ENCODE data around the gene ZNF140.

Gene ZNF140

DNA sequence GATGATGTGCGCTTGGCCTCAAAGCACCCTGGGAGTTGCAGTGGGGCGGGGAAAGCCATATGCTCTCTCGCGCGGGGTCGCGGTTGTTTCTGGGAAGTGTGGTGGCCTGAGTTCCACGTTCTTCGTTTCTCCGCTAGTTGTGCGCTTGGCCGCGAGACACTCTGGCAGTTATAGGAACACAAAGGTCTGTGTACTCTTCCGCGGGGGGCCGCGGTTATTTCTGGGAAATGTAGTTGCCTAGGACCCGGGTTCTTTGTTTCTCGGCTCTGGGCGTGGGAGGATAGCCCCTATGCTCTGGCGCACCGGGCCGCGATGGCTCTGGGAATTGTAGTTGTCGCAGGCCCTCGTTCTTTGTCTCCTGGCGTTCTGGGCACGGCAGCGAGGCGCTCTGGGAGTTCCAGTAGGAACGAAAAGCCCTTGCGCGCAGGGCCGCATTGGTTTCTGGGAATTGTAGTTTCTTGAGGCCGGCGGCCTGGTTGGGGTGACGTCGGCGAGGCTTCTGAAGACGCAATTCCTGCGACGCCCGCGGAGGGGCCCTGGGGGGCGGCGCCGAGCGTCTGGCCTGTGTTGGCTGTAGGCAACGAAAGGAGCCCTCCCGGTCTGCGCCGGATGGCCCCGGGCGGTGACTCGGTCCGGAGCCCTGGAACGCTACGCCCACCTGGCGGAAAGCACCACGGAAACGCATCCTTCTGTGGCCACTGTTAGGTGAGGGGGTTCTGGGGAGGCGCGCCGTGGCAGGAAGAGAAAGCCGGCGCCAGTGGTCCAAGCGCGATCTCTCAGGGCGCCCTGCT, at the start of gene ZNF140:
ZNF140 (plus strand) TSS at position 556 of the 791 bp plus-strand sequence. CDS start 398 bp downstream, outside the sequence.
- DNase-seq: peak; percentile 96 to 99

- DNase-seq: peak; percentile 95 to 96
Measured at GRCh38 chr12:133037207-133038005, 43.3 kb upstream of the ZNF140 start, which contains the start of gene ZNF84. ZNF84 (plus strand) TSS chr12:133037509; CDS start chr12:133041468, 3,959 bp downstream.

DNA sequence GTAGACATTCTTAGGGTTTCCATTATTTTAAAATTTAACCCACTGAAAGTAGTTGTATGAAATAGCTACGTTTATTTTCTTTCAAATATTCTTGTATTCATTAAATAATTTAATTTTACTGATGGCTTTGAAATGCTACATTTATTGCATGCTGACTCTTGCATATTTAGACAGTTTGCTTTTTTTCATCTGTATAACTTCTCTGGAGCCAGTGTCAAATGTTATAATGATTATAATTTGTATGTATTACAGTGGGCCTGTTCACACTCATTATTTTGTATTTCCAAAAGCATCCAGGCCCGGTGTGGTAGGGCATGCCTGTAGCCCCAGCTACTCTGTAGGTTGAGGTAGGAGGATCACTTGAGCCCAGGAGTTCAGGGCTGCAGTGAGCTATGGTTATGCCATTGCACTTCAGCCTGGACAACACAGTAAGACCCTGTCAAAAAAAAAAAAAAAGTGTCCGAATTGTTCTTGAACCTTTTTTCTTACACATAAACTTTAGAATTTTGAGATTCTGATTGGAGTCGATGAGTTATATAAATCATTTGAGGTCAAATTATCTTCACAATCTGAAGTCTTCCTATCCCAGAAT, 42.5 kb upstream of the ZNF140 start:
- DNase-seq: no peak

DNA sequence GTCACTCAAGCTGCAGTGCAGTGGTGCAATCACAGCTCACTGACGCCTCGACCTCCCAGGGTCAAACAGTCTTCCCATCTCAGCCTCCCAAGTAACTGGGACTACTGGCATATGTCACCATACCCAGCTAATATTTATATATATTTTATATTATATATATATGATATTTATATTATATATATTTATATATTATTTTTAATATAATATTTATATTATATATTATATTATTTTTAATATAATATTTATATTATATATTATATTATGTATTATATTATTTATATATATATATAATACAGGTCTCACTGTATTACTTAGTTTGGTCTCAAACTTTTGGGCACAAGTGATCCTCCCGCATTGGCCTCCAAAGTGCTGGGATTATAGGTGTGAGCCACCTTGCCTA, 34.0 kb upstream of the ZNF140 start:
- DNase-seq: no peak

GRCh38 chr12:133057446-133057845, 23.3 kb upstream of the ZNF140 start:
- no peak for DNase-seq

DNA sequence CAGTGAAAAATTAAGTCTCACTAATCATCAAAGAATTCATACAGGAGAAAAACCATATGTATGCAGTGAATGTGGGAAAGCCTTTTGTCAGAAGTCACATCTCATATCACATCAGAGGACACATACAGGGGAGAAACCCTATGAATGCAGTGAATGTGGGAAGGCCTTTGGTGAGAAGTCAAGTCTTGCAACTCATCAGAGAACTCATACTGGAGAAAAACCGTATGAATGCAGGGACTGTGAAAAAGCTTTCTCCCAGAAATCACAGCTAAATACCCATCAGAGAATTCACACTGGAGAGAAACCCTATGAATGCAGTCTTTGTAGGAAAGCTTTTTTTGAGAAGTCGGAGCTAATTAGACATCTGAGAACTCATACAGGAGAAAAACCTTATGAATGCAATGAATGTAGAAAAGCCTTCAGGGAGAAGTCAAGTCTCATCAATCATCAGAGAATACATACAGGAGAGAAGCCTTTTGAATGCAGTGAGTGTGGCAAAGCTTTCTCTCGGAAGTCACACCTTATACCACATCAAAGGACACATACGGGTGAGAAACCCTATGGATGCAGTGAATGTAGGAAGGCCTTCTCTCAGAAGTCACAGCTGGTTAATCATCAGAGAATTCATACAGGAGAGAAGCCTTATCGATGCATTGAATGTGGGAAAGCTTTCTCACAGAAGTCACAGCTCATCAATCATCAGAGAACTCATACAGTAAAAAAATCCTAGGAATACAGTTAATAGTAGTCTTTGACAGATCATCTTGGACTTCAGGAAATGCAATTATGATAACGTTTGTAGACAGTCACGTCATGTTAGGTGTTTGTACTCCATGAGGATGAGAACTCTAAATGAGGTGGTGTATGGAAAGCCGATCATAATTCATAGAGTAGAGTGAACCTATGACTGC, 22.3 kb upstream of the ZNF140 start:
- no peak for DNase-seq

GRCh38 chr12:133061954-133062353, 18.8 kb upstream of the ZNF140 start:
- DNase-seq: no peak

GRCh38 chr12:133063556-133063955, 17.2 kb upstream of the ZNF140 start:
- no peak for DNase-seq

GRCh38 chr12:133073836-133074235, 6.9 kb upstream of the ZNF140 start:
- DNase-seq: no peak

DNA sequence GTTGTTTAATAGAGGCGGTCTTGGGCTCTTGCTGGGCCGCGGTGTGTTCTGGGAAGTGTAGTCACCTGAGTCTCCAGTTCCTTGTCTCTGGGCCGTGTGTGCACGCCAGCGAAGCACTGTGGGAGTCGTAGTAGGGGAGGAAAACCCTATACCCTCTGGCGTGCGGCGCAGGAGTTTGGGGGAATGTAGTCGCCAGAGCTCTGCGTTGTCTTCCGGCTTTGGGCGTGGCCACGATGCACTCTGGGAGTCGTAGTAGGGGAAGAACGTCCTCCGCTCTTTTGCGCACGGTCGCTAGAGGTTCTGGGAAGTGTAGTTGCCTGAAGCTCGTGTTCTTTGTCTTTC, 726 bp upstream of the ZNF140 start:
- peak; percentile 98 to 99 for DNase-seq

DNA sequence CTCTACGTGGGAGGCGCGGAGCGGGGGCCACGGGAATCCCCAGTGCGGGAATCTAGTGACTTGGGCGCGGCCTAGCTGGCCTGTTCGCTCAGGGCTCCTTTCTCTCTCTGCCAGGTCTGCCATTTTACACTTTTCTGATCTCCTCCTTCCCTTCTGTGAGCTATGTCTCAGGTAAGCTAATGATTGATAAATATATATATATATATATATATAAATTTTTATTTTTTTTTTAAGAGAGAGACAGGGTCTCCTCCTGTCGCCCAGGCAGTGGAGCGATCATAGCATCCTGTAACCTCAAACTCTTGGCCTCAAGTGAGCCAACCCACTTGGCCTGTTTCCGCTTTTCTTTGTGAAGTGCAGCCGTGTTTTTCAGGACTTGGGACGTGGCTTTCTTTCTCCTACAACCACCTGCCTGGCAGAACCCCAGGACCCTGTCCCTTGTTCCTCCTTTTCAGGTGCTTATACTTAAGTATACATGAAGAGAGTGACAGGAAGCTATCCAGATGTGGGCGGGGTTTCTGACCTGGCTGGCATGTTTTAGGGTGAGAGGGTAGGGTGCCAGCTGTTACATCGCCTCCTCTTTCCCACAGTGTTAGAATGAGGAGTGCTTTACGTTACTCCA, 547 bp downstream of the ZNF140 start:
- no peak for DNase-seq

DNA sequence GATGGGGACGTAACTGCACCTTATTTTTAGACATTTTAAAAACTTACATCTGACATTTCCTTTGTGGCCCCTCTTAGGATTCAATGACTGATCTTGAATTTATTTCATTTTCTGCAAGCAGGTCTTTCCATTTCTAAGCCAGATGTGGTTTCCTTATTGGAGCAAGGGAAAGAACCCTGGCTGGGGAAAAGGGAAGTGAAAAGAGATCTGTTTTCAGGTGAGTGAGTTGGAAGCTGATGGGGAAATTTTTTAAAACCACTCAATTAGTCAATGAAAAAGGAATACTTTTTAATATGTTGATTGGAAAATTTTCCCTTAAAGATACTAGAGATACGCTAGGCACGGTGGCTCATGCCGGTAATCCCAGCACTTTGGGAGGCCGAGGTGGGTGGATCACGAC, 2.6 kb downstream of the ZNF140 start:
- no peak for DNase-seq

GRCh38 chr12:133105620-133106019, 24.9 kb downstream of the ZNF140 start:
- no peak for DNase-seq

- no peak for DNase-seq
Measured at GRCh38 chr12:133106253-133106652, 25.5 kb downstream of the ZNF140 start.

DNA sequence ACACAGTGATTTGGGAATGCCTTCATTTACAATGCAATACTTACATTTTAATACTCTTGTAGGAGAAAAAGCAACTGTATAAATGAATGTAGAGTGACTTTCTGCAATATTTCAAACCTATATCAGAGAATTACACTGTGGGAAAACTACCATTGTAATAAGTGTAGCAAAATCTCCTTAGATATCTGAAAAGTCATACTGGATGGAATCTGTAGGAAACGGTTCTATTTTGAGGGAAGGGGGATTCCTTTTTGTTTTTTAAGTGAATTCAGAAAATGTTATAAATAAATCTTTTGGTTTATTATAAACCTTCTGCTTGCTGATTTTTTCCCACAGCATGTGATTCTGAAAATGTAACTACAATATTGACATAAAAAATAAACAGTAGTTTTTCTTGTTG, 26.4 kb downstream of the ZNF140 start:
- no peak for DNase-seq

DNA sequence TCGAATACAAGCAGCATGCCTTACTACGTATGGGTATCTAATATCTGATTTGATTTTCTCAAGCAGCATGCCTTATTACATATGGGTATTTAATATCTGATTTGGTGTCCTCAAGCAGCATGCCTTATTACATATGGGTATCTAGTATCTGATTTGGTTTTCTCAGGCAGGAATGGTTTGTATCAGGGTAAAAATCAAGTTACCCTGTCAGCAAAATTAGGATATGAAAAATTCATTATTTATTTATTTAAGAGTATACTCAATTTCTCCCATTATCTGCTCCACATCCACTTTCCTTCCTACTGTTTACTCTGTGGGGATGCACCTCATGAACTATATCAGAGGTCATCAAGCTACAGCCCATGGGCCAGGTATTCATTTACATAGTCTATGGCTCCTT, 27.4 kb downstream of the ZNF140 start:
- no peak for DNase-seq

GRCh38 chr12:133120385-133121191, 39.9 kb downstream of the ZNF140 start:
- DNase-seq: no peak

DNA sequence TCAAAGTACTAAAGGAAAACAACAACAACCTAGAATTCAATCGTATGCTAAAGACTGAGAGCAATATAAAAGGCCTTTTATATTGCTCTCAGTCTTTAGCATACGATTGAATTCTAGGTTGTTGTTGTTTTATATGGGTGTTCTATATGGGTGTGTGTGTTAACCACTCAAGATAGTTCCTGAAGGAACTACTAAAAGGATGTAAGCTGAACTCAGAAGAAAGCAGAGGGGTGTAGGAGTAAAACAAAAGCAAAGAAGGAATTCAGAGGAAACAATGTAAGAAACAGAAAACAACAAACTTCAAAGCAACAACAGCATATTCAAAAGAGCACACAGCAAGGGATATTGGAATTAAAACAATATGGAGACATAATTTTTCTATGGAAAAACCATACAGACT, 44.0 kb downstream of the ZNF140 start:
- no peak for DNase-seq

DNA sequence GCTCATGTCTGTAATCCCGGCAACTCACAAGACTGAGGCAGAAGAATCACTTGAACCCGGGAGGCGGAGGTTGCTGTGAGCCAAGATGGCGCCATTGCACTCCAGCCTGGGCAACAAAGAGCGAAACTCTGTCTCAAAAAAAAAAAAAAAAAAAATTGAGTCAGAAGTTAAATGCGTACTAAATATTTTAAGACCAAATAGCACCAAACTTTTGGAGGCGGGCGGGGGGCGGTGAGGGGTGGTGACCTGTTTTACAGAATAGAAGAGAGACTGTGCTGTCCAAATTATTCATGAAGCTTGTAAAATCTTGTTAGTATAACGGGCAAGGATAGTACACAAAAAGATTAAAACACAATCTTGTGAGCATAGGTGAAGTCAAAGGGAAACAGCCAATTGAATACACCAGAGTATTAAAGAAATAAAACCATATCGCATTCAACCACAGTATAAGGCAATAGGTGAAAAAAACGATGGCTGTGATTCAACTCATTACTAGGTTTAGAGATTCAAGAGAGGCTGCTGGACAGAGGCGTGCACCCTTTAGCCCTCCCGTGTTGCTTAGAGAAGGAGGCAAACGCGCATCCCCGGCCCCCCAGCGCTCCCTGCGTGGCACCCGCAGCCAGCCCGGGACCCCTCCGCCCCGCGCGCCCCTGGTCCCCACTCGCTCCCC, 48.8 kb downstream of the ZNF140 start:
- peak in 1 of 2 experiments; percentile 41 for DNase-seq

DNA sequence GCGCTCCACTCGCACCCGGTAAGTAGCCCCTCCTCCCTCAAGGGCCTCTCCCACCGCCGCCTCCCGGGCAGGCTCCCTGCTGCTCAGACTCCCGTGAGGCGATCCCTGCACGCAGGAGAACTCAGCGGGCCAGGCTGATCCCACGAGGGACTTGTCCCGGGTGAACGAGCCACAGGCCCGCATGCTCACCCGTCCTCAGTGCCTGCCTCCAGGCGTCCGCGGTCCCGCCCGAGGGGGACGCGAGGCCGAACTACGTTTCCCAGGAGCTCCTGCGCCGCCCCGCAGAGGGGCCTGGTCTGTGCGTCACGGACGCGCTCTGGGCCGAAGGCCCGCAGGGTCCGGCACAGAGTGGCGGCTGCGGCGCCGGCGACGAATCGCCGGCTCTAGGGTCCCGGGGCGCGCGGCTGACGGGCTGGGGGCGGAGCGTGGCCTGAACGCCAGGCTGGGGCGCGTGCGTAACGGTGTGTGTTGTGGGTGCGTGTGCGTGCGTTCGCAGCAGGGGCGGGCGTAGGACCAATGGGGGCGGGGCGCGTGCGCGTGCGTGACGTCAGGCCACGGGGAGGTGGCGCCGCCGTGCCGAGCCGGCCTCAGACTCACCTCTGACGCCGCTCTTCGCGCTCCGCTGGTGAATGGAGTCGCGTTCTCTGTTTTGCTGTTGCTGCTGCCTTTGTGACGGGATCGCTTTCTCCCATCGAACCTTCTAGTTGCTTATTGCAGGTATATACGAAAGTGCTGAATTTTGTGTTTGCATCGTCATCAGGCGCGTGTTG, 49.5 kb downstream of the ZNF140 start, which contains the start of the genes ZNF10 and ZNF891:
ZNF10 (plus strand) TSS at position 590 of the 770 bp plus-strand sequence. CDS start 13,866 bp downstream, outside the sequence.
ZNF891 (minus strand) TSS at position 237 of the 770 bp plus-strand sequence. CDS start 8,356 bp downstream, outside the sequence.
- peak; percentile 91 to 96 for DNase-seq
